GM12875 (cell line): ENCODE results near the gene PLCB1.

Experiments
- H3K4me3 ChIP-seq: one replicate; pipeline ENCODE4 v1.5.1; 2011; ENCODE audit warnings: low read depth, low read length, control low read depth
- TF ChIP-seq, protein P1 (sequence below): IDR thresholded peaks from 2 replicates; pipeline ENCODE4 v1.5.1; 2011; ENCODE audit warnings: low read depth, mild to moderate bottlenecking, control low read depth, inconsistent platforms, low read length, moderate library complexity, borderline replicate concordance; ENCODE audit not compliant: insufficient read depth

Gene PLCB1

GRCh38 chr20:8756410-8756809 lies 624.3 kb downstream of the PLCB1 start:
- TF ChIP-seq, protein P1, sequence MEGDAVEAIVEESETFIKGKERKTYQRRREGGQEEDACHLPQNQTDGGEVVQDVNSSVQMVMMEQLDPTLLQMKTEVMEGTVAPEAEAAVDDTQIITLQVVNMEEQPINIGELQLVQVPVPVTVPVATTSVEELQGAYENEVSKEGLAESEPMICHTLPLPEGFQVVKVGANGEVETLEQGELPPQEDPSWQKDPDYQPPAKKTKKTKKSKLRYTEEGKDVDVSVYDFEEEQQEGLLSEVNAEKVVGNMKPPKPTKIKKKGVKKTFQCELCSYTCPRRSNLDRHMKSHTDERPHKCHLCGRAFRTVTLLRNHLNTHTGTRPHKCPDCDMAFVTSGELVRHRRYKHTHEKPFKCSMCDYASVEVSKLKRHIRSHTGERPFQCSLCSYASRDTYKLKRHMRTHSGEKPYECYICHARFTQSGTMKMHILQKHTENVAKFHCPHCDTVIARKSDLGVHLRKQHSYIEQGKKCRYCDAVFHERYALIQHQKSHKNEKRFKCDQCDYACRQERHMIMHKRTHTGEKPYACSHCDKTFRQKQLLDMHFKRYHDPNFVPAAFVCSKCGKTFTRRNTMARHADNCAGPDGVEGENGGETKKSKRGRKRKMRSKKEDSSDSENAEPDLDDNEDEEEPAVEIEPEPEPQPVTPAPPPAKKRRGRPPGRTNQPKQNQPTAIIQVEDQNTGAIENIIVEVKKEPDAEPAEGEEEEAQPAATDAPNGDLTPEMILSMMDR: no peak
- no peak overlapping the region for H3K4me3 ChIP-seq

DNA sequence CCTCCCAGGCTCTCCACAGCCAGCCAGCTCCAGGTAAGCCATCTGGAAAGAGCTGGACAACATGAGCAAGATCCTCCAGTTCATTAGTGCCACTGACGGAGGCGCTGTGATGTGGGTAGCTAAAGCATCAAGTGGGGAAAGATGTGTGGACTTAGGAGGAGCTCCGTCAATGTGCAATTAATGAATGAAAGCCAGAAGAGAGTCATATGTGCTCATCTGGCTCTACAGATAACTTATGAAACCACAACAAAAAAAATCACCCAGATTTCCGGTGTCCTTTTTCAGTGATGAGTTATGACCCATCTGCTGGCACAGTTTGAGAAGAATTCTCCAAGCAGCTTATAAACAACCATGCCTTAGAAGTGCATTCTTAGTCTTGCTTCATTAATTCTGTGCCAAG lies 625.1 kb downstream of the PLCB1 start:
- TF ChIP-seq, protein P1: no peak

GRCh38 chr20:8764344-8764962 lies 632.4 kb downstream of the PLCB1 start:
- TF ChIP-seq, protein P1: no peak
- no peak overlapping the region for H3K4me3 ChIP-seq

More for the DNA sequence above, 625.1 kb downstream of the PLCB1 start:
- H3K4me3 ChIP-seq: no peak overlapping the region

- H3K4me3 ChIP-seq: no peak overlapping the region
- TF ChIP-seq, protein P1: no peak
Measured at GRCh38 chr20:8766868-8767390, 634.9 kb downstream of the PLCB1 start.

DNA sequence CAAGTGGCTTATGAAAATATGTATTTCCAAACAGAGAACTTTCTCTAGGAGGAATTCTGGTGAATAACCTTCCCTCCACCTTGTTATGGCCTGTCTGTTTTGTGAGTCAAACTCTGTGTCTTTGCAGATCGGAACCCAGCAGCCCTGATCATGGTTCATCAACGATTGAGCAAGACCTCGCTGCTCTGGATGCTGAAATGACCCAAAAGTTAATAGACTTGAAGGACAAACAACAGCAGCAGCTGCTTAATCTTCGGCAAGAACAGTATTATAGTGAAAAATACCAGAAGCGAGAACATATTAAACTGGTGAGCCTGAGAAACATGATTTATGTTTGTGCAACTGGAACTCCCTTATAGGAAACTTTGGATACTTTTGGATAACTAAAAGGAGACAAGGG lies 642.3 kb downstream of the PLCB1 start:
- H3K4me3 ChIP-seq: no peak overlapping the region
- TF ChIP-seq, protein P1: no peak

DNA sequence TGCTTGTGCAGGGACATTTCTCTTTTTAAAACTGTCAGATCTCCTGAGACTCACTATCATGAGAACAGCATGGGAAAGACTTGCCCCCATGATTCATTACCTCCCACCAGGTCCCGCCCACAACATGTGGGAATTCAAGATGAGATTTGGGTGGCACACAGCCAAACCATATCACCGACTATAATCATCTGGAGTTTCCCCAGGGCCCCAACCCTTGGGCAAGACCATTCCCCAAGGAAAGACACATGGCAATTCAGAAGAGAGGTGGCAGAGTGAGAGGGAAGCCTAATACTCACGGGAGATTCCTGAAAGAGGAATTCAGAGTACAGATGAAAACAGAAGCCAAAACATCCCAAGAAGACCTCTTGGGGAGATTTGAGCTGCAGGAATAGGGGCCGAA lies 645.8 kb downstream of the PLCB1 start:
- no peak overlapping the region for H3K4me3 ChIP-seq
- TF ChIP-seq, protein P1: no peak

GRCh38 chr20:8778387-8778786 lies 646.3 kb downstream of the PLCB1 start:
- TF ChIP-seq, protein P1: no peak
- no peak overlapping the region for H3K4me3 ChIP-seq
